GM19468 (cell line): Measurements from ENCODE around the gene FAT4.

ENCODE experiments used
- ATAC-seq: cut with Tn5 transposase; IDR thresholded peaks from one replicate; pipeline ENCODE4 v1.9.1; 2021; ENCODE audit warnings: mild to moderate bottlenecking, moderate library complexity, moderate number of reproducible peaks; ENCODE audit not compliant: unreplicated experiment; ENCODE audit errors: extremely low read depth

FAT4 gene

GRCh38 chr4:125316791-125317524 is 2.2 kb downstream of the FAT4 start:
- ATAC-seq: no peak

GRCh38 chr4:125317525-125317877 is 2.7 kb downstream of the FAT4 start:
- no peak for ATAC-seq

GRCh38 chr4:125319311-125319710 is 4.6 kb downstream of the FAT4 start:
- no peak for ATAC-seq

GRCh38 chr4:125321709-125322365 is 7.1 kb downstream of the FAT4 start:
- no peak for ATAC-seq

- no peak for ATAC-seq
Measured at GRCh38 chr4:125322366-125322730, 7.6 kb downstream of the FAT4 start.

- no peak for ATAC-seq
Measured at GRCh38 chr4:125323654-125324053, 8.9 kb downstream of the FAT4 start.

GRCh38 chr4:125325733-125326132 is 11.0 kb downstream of the FAT4 start:
- no peak for ATAC-seq

- no peak for ATAC-seq
Measured at GRCh38 chr4:125331116-125331515, 16.4 kb downstream of the FAT4 start.

GRCh38 chr4:125334926-125335325 is 20.2 kb downstream of the FAT4 start:
- no peak for ATAC-seq

- ATAC-seq: no peak
Measured at GRCh38 chr4:125338814-125339213, 24.1 kb downstream of the FAT4 start.

- ATAC-seq: no peak
Measured at GRCh38 chr4:125344198-125344597, 29.4 kb downstream of the FAT4 start.

GRCh38 chr4:125346616-125347015 is 31.9 kb downstream of the FAT4 start:
- no peak for ATAC-seq

GRCh38 chr4:125350470-125351135 is 35.8 kb downstream of the FAT4 start:
- no peak for ATAC-seq

- ATAC-seq: no peak
Measured at GRCh38 chr4:125352521-125352920, 37.8 kb downstream of the FAT4 start.

GRCh38 chr4:125353131-125353530 is 38.4 kb downstream of the FAT4 start:
- no peak for ATAC-seq

- ATAC-seq: no peak
Measured at GRCh38 chr4:125355791-125356190, 41.0 kb downstream of the FAT4 start.

- ATAC-seq: no peak
Measured at GRCh38 chr4:125357675-125358074, 42.9 kb downstream of the FAT4 start.

GRCh38 chr4:125358453-125358852 is 43.7 kb downstream of the FAT4 start:
- ATAC-seq: no peak

GRCh38 chr4:125359363-125359762 is 44.6 kb downstream of the FAT4 start:
- ATAC-seq: no peak

- ATAC-seq: no peak
Measured at GRCh38 chr4:125359960-125360634, 45.3 kb downstream of the FAT4 start.

GRCh38 chr4:125360727-125361126 is 46.0 kb downstream of the FAT4 start:
- no peak for ATAC-seq
